Smooth muscle cell (in vitro differentiated cells): ENCODE measurements around the gene MIEF1. TPM values are rescaled to one million over a fixed set of nuclear protein-coding genes. Genes with fewer than 3 reads are reported as not detected.
A peak's percentile ranks its signal among the peaks of the same experiment; 100 is the strongest.

Experiments
- DNase-seq: peaks from one replicate; lab custom pipeline; 2025; ENCODE audit not compliant: unreplicated experiment; lab: John Stamatoyannopoulos, UW
- H2AFZ ChIP-seq: fragments of 200-600 bp; sonication (generic); 2 replicates; pipeline ENCODE4 v1.6.0; 2016; ENCODE audit warnings: antibody characterized with exemption, low read depth, mild to moderate bottlenecking
- H3F3A ChIP-seq: fragments of 200-600 bp; sonication (generic); 2 replicates; pipeline ENCODE4 v1.6.0; 2017; ENCODE audit warnings: antibody characterized with exemption, low read depth
- H3K27ac ChIP-seq: fragments of 200-600 bp; sonication (generic); 2 replicates; pipeline ENCODE4 v1.5.1; 2016; ENCODE audit warnings: low read depth, mild to moderate bottlenecking
- H3K27me3 ChIP-seq: fragments of 200-600 bp; sonication (generic); 2 replicates; pipeline ENCODE4 v1.6.1; 2016; ENCODE audit warnings: low read depth, mild to moderate bottlenecking
- H3K36me3 ChIP-seq: fragments of 200-600 bp; sonication (generic); 2 replicates; pipeline ENCODE4 v1.5.1; 2016; ENCODE audit warnings: low read depth
- H3K4me1 ChIP-seq: fragments of 200-600 bp; sonication (generic); 2 replicates; pipeline ENCODE4 v1.5.1; 2016; ENCODE audit warnings: low read depth
- H3K4me2 ChIP-seq: fragments of 200-600 bp; sonication (generic); 2 replicates; pipeline ENCODE4 v1.6.0; 2016; ENCODE audit warnings: mild to moderate bottlenecking
- H3K4me3 ChIP-seq: fragments of 200-600 bp; sonication (generic); 2 replicates; pipeline ENCODE4 v1.5.1; 2016; ENCODE audit warnings: mild to moderate bottlenecking
- H3K79me2 ChIP-seq: fragments of 200-600 bp; sonication (generic); 2 replicates; pipeline ENCODE4 v1.6.0; 2016; ENCODE audit warnings: low read depth, mild to moderate bottlenecking
- H3K9ac ChIP-seq: fragments of 200-600 bp; sonication (generic); 2 replicates; pipeline ENCODE4 v1.6.0; 2016; ENCODE audit warnings: low read depth
- H3K9me3 ChIP-seq: fragments of 200-600 bp; sonication (generic); replicated peaks from 2 replicates; pipeline ENCODE4 v1.5.1; 2016; ENCODE audit warnings: low read depth
- H4K20me1 ChIP-seq: fragments of 200-600 bp; sonication (generic); 2 replicates; pipeline ENCODE4 v1.6.0; 2016; ENCODE audit warnings: low read depth
- WGBS: methylation state at CpG from one replicate; pipeline ENCODE4 v1.1.7; 2016; ENCODE audit warnings: low lambda C conversion rate; 5-methylcytosine and 5-hydroxymethylcytosine counted together
- polyA plus RNA-seq: library from polyadenylated mRNA; unstranded; fragments of >200 nt; fragmentation: Nextera tagmentation; extraction: Ambion mirVana; gene quantifications from 2 replicates; pipeline ENCODE4 v1.2.1, GENCODE V29; 2016
- total RNA-seq: library from RNA; depleted of rRNA; stranded (reverse); fragments of >200 nt; gene quantifications from 2 replicates; pipeline ENCODE4 v1.2.3, GENCODE V29; 2014
- TF ChIP-seq, protein P1 (sequence below): fragments of 200-600 bp; sonication (generic); IDR thresholded peaks from 2 replicates; pipeline ENCODE4 v1.5.1; 2017; ENCODE audit warnings: borderline replicate concordance, mild to moderate bottlenecking, antibody characterized with exemption; ENCODE audit not compliant: insufficient read depth, poor library complexity, severe bottlenecking

MIEF1 gene
- total and polyA plus RNA-seq, 2 experiments from 2014 or later: 11.1 to 14.5 TPM

DNA sequence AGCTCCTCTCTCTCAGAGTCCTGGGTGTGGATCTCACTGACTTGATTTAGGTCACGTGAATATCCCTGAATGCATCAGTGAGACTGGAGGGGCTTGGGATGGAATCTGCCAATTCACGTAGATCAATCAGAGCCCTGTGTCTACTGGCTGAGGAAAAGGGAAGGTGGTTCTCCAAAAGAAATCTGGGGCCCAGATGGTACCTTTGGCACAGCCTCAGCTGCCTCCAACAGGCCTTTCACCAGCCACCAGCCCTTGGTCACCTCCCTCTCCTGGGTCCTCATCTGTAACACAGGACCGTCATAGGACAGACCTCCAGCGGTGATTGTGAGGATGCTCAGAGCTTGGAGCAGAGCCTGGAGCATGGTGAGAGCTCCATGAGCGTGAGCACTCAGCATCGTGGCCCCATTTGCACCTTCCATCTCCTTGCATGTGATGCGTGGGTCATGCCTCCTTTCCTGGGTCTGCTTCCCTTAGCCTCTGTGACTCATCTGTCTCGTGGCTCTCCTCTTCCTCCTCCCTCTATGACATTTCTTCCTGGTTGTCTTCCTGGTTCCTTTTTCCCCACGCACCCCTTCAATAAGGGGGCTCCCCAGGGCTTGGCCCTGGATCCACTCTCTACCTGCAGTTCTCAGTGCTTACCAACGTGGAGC, 7.5 kb upstream of the MIEF1 start:
- H3K4me1 ChIP-seq: peaks cover 11% of the 10 kb centered on the region
- no peak overlapping the region for H3K4me3 ChIP-seq
- H3K27me3 ChIP-seq: no peaks in the 10 kb centered on the region
- DNase-seq: no peak
- TF ChIP-seq, protein P1, sequence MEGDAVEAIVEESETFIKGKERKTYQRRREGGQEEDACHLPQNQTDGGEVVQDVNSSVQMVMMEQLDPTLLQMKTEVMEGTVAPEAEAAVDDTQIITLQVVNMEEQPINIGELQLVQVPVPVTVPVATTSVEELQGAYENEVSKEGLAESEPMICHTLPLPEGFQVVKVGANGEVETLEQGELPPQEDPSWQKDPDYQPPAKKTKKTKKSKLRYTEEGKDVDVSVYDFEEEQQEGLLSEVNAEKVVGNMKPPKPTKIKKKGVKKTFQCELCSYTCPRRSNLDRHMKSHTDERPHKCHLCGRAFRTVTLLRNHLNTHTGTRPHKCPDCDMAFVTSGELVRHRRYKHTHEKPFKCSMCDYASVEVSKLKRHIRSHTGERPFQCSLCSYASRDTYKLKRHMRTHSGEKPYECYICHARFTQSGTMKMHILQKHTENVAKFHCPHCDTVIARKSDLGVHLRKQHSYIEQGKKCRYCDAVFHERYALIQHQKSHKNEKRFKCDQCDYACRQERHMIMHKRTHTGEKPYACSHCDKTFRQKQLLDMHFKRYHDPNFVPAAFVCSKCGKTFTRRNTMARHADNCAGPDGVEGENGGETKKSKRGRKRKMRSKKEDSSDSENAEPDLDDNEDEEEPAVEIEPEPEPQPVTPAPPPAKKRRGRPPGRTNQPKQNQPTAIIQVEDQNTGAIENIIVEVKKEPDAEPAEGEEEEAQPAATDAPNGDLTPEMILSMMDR: no peak
- no peaks in the 10 kb centered on the region for H3K79me2 ChIP-seq
- no peaks in the 10 kb centered on the region for H3K36me3 ChIP-seq
- peak overlapping the region; percentile 33 for H3K4me2 ChIP-seq
- peaks cover 12% of the 10 kb centered on the region for H3F3A ChIP-seq
- WGBS: 85% methylated on average over 10 of the region's 10 CpGs
- no peak overlapping the region for H2AFZ ChIP-seq
- no peak overlapping the region for H3K9ac ChIP-seq
- H3K27ac ChIP-seq: peak overlapping the region; percentile 48
- H3K9me3 ChIP-seq: no peaks in the 10 kb centered on the region
- H4K20me1 ChIP-seq: peaks cover 16% of the 10 kb centered on the region

DNA sequence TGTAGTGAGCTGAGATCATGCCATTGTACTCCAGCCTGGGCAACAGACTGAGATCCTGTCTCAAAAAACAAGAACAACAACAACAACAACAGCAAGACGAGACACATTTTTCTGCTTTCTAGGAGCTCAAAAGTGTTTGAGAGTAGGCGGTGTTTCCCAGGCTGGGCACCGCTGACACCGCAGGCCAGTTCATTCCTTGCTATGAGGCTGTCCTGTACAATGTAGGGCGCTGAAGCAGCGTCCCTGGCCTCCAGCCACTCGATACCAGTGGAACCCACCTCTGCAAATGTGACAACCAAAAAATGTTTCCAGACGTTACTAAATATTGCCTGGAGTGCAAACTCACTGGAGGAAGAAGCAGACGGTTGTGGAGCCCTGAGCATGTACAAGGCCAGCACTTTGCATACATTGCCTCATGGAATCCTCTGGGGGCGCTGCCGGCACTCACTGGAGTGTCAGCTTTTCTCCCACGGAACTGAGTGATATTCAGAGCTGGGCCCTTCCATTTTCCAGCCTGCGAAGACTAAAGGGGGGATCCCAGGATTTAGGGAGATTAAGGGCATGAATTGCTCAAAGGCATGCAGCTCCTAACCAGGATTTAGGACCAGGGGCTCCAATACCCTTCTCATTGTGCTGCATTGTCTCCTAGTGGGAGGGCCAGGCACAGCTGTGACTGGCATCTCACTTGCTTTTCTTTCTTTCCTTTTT, 5.8 kb upstream of the MIEF1 start:
- DNase-seq: no peak
- Histone ChIP-seq H3K4me2 (no peak overlapping the region), H3K9me3 (no peaks in the 10 kb centered on the region), H3K4me3 (no peak overlapping the region), H3K36me3 (no peaks in the 10 kb centered on the region), H4K20me1 (peaks cover 5% of the 10 kb centered on the region), H3K9ac (no peak overlapping the region), H3K4me1 (peaks cover 14% of the 10 kb centered on the region), H3K27me3 (no peaks in the 10 kb centered on the region), H3K27ac (no peak overlapping the region), H3F3A (peaks cover 16% of the 10 kb centered on the region), H2AFZ (no peak overlapping the region), H3K79me2 (no peaks in the 10 kb centered on the region)
- TF ChIP-seq, protein P1: peak; percentile 65
- 47% methylated on average over 13 of the region's 13 CpGs for WGBS

DNA sequence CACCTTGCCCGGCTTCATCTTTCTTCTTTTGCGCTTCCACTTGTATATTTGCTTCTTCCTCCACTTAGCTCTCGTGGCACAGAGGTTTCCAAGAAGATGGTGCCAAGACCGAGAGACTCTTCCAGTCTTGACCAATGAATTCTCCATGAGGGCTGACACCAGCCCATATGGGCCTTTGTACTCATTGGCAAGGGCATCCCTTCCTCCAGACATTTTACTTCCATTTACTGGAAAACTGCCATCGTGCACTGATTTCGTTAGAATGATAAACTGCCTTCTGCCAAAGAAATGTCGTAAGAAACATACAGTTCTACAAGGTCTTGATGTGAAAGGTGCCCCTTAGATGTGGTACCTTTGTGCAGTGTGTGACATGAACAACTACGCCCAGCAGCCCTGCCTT, 4.7 kb upstream of the MIEF1 start:
- no peak overlapping the region for H3K27ac ChIP-seq

More for the DNA sequence above, 4.7 kb upstream of the MIEF1 start:
- TF ChIP-seq, protein P1: no peak
- DNase-seq: no peak
- H3K9me3 ChIP-seq: no peaks in the 10 kb centered on the region
- WGBS: 96% methylated on average over 8 of the region's 8 CpGs
- peaks cover under 1% of the 10 kb centered on the region for H3K79me2 ChIP-seq
- H4K20me1 ChIP-seq: peaks cover 5% of the 10 kb centered on the region
- H3K9ac ChIP-seq: no peak overlapping the region
- H3K4me2 ChIP-seq: no peak overlapping the region
- H3F3A ChIP-seq: peaks cover 23% of the 10 kb centered on the region
- H3K4me3 ChIP-seq: no peak overlapping the region
- no peak overlapping the region for H2AFZ ChIP-seq
- H3K36me3 ChIP-seq: no peaks in the 10 kb centered on the region
- H3K27me3 ChIP-seq: no peaks in the 10 kb centered on the region
- H3K4me1 ChIP-seq: peaks cover 19% of the 10 kb centered on the region
